GM21825 (cell line): ENCODE measurements around the gene KLHL29.

ENCODE experiments used
- ATAC-seq: cut with Tn5 transposase; IDR thresholded peaks from one replicate; pipeline ENCODE4 v1.9.1; 2021; ENCODE audit warnings: mild to moderate bottlenecking, moderate library complexity; ENCODE audit not compliant: unreplicated experiment

The KLHL29 gene

GRCh38 chr2:23664066-23664788, 279.2 kb downstream of the KLHL29 start:
- ATAC-seq = no peak

DNA sequence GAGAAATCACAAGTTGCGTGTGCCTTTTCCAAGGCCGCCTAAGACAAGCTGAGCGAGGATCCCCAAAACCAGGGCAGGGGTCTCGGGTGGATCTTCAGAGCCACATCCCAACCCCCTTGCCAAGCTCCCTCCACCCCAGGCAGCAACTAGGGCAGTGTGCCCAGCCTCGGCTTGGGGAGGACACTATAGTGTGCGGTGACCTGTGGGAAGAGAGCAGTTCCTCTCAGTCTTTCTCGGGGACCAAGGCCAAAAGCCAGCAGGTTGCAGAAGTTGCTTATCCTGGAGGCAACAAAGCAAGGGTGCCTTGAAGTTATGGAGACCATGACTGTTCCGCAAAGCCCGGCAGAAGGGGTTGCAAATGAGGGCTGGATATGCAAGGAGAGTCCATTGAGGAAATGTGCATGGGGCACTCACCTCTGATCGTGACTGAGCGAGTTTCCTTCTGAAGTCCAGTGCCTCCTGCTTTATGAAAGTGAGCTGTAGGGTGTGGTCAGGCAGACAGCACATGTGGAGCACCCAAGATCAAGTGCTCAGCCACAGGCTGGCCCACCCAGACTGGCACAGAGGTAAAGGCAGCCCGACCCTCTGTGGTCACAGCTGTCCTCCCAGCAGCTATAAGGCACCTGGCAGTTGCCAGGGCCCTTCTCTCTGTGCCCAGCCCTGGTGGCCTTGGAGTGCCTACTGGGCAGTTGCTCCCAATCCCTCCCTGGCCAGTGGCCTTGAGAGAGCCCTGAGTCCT, 281.4 kb downstream of the KLHL29 start:
- no peak for ATAC-seq

- no peak for ATAC-seq
Observed at GRCh38 chr2:23666980-23667357, 282.0 kb downstream of the KLHL29 start.

DNA sequence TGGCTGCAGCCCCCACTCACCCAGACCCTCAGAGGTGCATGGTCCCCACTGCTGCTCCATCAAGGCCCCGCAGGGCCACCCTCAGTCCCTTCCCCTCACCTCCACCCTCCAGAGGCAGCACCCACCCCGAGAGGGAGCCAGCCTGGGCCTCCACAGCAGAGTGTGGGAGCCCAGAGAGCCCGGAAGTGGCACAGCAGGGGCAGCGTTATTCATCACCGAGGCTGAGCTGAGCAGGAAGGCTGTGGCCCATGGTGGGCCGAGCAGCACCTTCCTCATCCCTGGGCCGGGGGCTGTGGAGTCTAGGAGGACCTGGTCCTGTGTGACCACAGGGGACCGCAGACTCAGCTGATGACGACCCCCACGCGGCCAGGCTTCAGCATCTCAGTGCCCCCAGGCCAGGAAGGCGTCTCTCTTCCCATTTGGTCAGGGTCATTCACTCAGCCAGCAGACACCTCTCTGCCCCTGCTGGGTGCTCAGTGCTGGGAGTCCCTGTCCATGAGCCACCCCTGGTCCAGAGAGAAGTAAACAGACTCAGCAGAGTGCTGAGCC, 283.9 kb downstream of the KLHL29 start:
- ATAC-seq = no peak

GRCh38 chr2:23669413-23670244, 284.6 kb downstream of the KLHL29 start:
- no peak for ATAC-seq

DNA sequence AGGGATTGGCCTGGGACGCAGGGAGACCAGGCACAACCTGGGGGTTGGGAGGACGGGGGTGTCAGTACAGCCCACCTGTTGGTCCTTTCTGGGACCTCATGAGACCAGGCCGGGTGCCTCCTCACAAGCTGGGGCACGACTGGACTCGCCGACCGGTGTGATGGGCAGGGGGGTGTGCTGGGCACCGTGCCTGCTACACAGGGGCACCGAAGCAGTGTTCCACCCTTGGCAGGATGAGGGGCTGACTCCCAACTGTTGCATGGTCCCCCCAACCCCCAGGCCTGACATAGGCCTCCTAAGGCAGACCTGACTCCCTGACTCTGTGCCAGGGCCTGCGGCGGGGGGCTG, 285.2 kb downstream of the KLHL29 start:
- no peak for ATAC-seq

DNA sequence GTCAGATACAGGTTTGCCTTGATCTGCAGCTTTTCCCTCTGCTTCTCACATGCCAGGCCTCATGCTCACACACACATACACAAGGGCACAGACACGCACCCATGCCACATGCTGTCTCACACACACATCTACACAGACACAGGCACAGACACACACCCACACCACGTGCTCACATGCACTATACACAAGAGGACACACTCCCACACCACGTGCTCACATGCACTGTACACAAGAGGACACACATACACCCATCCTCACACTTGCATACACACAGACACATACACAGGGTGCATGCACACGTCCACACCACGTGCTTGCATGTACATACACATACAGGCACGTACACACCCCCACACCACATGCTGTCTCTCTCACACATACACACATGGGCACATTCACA, 288.1 kb downstream of the KLHL29 start:
- ATAC-seq = no peak

- ATAC-seq = no peak
Observed at GRCh38 chr2:23673830-23674679, 289.1 kb downstream of the KLHL29 start.

GRCh38 chr2:23675506-23675905, 290.5 kb downstream of the KLHL29 start:
- no peak for ATAC-seq

DNA sequence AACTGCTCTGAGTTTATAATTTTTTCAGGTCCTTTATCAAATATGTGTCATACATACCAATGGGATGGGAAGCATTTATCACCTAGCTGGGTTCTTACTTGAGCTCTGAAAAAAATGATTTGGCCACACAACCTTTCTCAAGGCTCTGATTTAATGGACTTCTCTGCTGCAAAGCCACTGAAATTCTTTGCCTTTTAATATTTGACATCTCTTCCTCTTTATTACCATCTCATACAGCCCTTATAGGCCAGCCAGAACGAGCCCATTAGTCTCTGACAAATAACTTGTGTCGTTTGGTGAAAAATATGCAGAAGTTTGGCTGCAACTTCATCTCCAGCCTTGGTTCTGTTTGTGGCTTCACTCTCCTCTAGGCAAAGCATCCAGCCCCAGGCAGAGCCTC, 292.9 kb downstream of the KLHL29 start:
- no peak for ATAC-seq

- ATAC-seq = no peak
Observed at GRCh38 chr2:23679044-23679443, 294.1 kb downstream of the KLHL29 start.

- ATAC-seq = no peak
Observed at GRCh38 chr2:23680951-23681350, 296.0 kb downstream of the KLHL29 start.

DNA sequence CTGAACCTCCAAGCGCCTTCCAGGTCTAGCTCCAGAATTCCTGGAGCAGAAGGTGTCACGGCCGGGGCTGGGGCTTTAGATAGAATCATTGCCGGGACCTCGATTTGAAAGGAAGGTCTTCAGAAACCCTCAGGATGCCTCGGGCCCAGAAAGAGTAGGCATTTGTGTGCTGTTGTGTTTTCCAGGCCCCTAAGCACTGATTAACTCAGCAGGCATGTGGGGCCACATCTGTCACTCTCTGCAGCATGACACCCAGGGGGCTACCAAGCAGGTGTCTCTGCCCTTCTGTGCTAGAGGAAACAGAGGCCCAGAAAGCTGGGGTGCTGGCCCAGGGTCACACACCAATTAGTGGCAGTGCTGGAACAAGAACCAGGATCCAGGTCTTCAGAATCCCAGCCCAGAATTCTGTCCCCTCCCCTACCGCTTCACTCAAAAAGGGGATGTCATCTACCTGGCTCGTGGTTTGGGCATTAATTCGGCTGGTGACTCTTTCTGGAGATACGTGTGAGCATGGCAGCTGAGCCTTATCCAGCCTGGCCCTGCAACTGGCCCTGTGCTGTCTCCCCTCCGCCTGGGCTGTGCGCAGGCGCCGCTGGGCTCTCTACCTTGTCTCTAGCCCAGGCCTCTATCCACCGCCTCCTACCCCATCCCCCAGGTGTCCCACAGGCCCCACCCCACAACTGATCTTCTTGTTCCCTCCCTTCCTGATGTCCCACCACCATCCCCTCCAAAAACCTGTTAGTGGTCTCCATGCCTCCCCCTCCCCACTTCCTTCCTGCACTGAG, 296.6 kb downstream of the KLHL29 start:
- ATAC-seq = no peak

- no peak for ATAC-seq
Observed at GRCh38 chr2:23682481-23682880, 297.5 kb downstream of the KLHL29 start.

GRCh38 chr2:23683001-23683400, 298.0 kb downstream of the KLHL29 start:
- ATAC-seq = no peak

GRCh38 chr2:23684395-23685176, 299.6 kb downstream of the KLHL29 start:
- ATAC-seq = no peak

- ATAC-seq = no peak
Observed at GRCh38 chr2:23685181-23685580, 300.2 kb downstream of the KLHL29 start.

- no peak for ATAC-seq
Observed at GRCh38 chr2:23685706-23686105, 300.7 kb downstream of the KLHL29 start.

DNA sequence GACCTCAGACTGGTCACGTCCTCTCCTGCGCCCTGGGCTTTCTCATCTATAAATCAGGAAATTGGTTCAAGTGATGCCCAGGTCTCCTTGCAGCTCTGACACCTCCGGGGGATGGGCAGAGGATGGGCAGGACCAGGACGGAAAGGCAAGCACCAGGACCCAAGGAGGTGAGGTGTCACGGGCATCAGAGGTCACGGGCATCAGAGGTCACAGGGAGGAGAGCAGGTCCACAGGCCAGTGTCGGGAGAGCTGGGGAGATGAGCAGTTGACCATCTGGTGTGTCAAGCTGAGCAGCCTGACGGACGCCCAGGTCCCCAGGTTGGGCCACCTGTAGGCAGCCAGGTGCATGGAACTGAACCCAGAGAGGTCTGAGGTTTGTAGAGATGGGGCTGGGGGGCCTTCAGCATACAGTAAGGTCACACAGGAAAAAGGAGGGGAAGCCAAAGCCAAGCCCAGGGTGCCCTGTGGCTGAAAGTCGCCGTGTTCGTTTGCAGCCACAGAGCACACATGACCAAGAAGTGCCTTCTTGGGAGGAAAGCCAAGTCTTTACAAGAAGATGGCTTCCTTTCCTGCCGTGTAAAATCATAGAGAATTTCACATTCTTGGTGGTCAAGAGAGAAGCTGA, 301.5 kb downstream of the KLHL29 start:
- no peak for ATAC-seq
